Adrenal gland (tissue), 5 donors: ENCODE data around the gene TOX3.

Experiments used
- POLR2A ChIP-seq, 2 donors: fragments of 450-650 bp; IDR thresholded peaks; one replicate each; pipeline ENCODE4 v1.6.1; 2017; ENCODE audit warnings: antibody characterized with exemption in 2 of 2, mild to moderate bottlenecking in 2 of 2, moderate library complexity in 1 of 2
- TF ChIP-seq, protein P1 (sequence below), 6 experiments: fragments of 450-650 bp in 4 of 6; fragments of 200-600 bp in 2 of 6; sonication (generic) in 1 of 6; IDR thresholded peaks; 1 replicate in 5 of 6; 2 replicates in 1 of 6; pipeline versions ENCODE4 v1.5.1 to v1.8.0; 2016 to 2021; ENCODE audit warnings: antibody characterized with exemption in 6 of 6, mild to moderate bottlenecking in 2 of 6, moderate library complexity in 1 of 6
- donor health status: DM: no; HTN: no; CAD: no.

GRCh38 chr16:52450916-52451315 is 96.0 kb downstream of the TOX3 start:
- TF ChIP-seq, protein P1, sequence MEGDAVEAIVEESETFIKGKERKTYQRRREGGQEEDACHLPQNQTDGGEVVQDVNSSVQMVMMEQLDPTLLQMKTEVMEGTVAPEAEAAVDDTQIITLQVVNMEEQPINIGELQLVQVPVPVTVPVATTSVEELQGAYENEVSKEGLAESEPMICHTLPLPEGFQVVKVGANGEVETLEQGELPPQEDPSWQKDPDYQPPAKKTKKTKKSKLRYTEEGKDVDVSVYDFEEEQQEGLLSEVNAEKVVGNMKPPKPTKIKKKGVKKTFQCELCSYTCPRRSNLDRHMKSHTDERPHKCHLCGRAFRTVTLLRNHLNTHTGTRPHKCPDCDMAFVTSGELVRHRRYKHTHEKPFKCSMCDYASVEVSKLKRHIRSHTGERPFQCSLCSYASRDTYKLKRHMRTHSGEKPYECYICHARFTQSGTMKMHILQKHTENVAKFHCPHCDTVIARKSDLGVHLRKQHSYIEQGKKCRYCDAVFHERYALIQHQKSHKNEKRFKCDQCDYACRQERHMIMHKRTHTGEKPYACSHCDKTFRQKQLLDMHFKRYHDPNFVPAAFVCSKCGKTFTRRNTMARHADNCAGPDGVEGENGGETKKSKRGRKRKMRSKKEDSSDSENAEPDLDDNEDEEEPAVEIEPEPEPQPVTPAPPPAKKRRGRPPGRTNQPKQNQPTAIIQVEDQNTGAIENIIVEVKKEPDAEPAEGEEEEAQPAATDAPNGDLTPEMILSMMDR (IDR thresholded peaks at IDR 0.05) = no peak
- no peak for TF ChIP-seq POLR2A (IDR thresholded peaks at IDR 0.05)
